ENCODE results near the gene C10orf105.

Gene C10orf105

DNA sequence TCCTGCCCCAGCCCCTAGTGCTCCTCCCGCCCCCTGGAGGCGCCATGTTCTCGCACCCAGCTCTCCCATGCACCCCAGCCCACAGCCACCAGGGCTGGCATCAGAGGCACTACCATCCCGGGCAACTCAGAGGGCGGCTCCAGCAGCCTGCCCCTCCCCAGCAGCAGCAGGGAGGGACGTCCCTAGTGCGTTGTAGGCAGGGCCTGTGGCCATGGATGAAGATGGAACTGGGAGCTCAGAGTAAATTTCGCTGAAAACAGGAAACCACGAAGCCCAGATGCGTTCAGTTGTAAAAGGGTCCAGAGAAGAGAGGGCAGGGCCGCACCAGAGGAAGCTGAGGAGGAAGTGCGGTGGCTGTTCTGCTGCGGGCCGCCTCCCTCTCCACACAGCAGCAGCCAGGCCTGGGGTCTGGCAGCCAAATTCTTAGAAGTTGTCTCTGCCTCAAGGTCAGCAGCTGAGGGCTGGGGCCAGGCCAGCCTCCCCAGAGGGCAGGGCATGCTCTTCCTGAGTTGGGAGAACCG, 29.2 kb upstream of the C10orf105 start:
- Histone ChIP-seq H3K36me3 (ENCODE audit: control insufficient read depth, insufficient read depth, low read length) (no peaks in the 10 kb centered on the region), H3K4me3 (ENCODE audit: low read depth, low read length) (no peak overlapping the region), H2AFZ (no peak overlapping the region), H3K9ac (no peak overlapping the region), H3K27ac (peak overlapping the region; percentile 45), H3K27me3 (ENCODE audit: control insufficient read depth, insufficient read depth, low read length) (no peaks in the 10 kb centered on the region), H3K4me1 (no peaks in the 10 kb centered on the region), H3K79me2 (no peaks in the 10 kb centered on the region), H3K4me2 (ENCODE audit: low read length) (no peak overlapping the region), H3K9me3 (ENCODE audit: control insufficient read depth, low read length) (no peaks in the 10 kb centered on the region)
- TF ChIP-seq, protein P1, sequence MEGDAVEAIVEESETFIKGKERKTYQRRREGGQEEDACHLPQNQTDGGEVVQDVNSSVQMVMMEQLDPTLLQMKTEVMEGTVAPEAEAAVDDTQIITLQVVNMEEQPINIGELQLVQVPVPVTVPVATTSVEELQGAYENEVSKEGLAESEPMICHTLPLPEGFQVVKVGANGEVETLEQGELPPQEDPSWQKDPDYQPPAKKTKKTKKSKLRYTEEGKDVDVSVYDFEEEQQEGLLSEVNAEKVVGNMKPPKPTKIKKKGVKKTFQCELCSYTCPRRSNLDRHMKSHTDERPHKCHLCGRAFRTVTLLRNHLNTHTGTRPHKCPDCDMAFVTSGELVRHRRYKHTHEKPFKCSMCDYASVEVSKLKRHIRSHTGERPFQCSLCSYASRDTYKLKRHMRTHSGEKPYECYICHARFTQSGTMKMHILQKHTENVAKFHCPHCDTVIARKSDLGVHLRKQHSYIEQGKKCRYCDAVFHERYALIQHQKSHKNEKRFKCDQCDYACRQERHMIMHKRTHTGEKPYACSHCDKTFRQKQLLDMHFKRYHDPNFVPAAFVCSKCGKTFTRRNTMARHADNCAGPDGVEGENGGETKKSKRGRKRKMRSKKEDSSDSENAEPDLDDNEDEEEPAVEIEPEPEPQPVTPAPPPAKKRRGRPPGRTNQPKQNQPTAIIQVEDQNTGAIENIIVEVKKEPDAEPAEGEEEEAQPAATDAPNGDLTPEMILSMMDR (IDR thresholded peaks at IDR 0.05): no peak

DNA sequence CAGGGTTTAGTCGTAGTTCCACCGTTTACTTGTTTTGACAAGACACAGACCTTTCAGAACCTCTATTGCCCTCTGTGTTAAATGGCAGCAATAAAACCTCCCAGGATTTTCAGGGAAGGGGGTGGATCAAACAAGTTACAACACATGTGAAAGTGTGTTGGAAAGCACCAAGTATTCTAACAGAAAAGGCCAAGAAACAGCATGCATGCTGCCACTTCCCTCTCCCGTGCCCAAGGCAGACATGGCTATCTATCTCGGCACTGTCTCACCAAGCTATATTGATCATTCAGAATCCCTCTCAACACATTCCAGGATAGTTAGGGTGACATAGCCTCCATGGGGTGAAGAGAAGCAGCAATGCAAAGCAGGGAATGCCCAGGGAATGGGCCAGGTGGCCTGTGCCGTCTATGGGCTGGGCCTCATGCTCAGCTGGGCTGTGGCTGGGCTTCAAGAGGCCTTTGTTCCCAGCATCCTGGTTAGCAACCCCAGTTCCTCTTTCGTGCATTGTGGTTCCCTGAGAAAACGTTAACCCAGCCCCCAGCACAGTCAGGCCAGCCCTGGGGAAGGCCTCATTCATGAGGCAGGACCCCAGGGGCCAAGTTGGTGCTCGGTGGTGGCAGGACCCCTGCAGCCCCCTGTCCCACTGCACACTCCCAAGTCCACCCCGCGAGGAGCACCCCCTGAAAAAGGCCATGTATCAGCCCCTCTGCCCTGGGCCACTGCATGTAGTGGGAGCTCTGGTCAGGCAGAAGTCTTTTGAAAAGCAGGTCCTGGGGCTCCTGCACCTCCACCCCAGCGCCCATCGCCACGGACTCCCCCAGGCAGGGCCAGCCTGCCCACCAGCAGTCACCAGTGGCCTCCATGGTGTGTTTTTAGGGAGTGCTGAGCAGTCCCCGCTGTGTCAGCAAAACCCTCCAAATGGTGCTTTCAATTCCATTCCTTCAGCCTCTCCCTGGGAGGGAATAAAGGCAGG, 28.3 kb upstream of the C10orf105 start:
- TF ChIP-seq, protein P1 (IDR thresholded peaks at IDR 0.05): no peak
- Histone ChIP-seq H3K4me1 (no peaks in the 10 kb centered on the region), H3K27me3 (ENCODE audit: control insufficient read depth, insufficient read depth, low read length) (no peaks in the 10 kb centered on the region), H3K4me3 (ENCODE audit: low read depth, low read length) (no peak overlapping the region), H3K4me2 (ENCODE audit: low read length) (no peak overlapping the region), H2AFZ (no peak overlapping the region), H3K9ac (no peak overlapping the region), H3K36me3 (ENCODE audit: control insufficient read depth, insufficient read depth, low read length) (no peaks in the 10 kb centered on the region), H3K79me2 (no peaks in the 10 kb centered on the region), H3K27ac (peak overlapping the region; percentile 45), H3K9me3 (ENCODE audit: control insufficient read depth, low read length) (no peaks in the 10 kb centered on the region)

DNA sequence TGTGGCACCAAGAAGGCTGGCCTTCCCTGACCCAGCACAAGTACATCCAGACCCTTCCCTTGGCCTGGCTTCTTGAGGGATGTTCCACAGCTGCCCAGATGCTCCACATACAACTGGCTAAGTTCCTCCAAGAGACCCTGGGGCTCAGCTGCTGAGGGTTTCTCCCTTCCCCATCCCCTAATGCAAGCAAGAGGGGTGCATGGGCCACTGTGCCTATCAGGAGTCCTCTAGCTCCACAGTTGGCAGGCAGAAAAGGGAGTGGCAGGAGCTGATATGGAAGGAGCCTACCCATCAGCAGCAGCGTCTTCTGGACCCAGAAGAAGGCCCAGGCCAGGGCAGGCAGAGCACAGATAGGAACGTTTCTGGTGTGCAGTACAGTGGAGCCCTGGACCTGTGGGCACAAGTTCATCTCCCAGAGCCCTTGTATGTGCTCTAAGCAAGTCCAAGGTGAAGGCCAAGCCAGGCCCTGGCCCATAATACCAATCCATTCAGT, 27.5 kb upstream of the C10orf105 start:
- Histone ChIP-seq H3K9me3 (ENCODE audit: control insufficient read depth, low read length) (no peaks in the 10 kb centered on the region), H3K4me1 (no peaks in the 10 kb centered on the region), H3K4me2 (ENCODE audit: low read length) (no peak overlapping the region), H3K79me2 (no peaks in the 10 kb centered on the region), H2AFZ (no peak overlapping the region), H3K27ac (no peak overlapping the region), H3K4me3 (ENCODE audit: low read depth, low read length) (no peak overlapping the region), H3K36me3 (ENCODE audit: control insufficient read depth, insufficient read depth, low read length) (no peaks in the 10 kb centered on the region), H3K9ac (no peak overlapping the region), H3K27me3 (ENCODE audit: control insufficient read depth, insufficient read depth, low read length) (no peaks in the 10 kb centered on the region)
- TF ChIP-seq, protein P1 (IDR thresholded peaks at IDR 0.05): no peak

DNA sequence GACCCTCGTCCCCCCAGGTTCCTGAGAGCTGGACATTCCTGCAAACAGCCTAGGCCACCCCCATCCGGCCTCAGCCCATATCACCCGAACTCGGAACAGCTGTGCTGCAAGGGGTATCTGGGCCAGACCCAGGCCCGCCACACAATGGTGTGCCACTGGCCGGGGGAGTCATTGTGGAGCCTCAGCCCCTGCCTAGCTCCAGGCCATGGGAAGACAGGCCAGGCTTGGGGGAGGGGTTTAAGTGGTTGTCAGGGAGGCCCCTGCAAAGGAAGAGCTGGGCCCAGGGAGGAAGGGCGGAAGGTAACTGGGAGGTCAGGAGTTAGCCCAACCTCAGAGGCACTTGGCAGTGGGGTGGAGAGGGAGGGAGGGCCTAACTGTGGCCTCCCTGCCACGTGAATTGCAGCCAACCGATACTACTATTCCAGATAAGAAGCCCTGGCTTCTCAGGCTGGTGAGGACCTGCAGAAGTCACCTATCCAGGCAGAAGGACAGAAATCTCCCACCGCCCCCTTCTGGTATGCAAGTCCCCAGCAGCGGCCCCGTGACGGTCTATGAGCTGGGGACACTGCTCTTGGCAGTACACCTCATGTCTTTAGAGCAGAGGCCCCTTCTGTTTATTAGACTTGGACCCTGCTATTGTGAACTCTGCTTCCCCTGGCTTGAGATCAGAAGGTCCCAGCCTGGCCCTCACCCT, 26.9 kb upstream of the C10orf105 start:
- Histone ChIP-seq H3K27ac (no peak overlapping the region), H3K4me1 (no peaks in the 10 kb centered on the region), H3K36me3 (ENCODE audit: control insufficient read depth, insufficient read depth, low read length) (no peaks in the 10 kb centered on the region), H3K79me2 (no peaks in the 10 kb centered on the region), H3K4me2 (ENCODE audit: low read length) (no peak overlapping the region), H3K9me3 (ENCODE audit: control insufficient read depth, low read length) (no peaks in the 10 kb centered on the region), H3K27me3 (ENCODE audit: control insufficient read depth, insufficient read depth, low read length) (no peaks in the 10 kb centered on the region), H3K4me3 (ENCODE audit: low read depth, low read length) (no peak overlapping the region), H3K9ac (no peak overlapping the region), H2AFZ (no peak overlapping the region)
- TF ChIP-seq, protein P1 (IDR thresholded peaks at IDR 0.05): no peak

Measured in parathyroid adenoma (tissue), 2 donors.